K562 (cell line): Measurements from ENCODE around the gene IL31RA. TPM values are rescaled to one million over a fixed set of nuclear protein-coding genes. Genes with fewer than 3 reads are reported as not detected.

Experiments used
- ATAC-seq: fragments of 200-7000 bp; cut with Tn5 transposase; 3 replicates; pipeline ENCODE4 v1.9.1; 2020; ENCODE audit warnings: moderate library complexity
- BruUV-seq: library from RNA; stranded (reverse); fragments of 400-500 nt; replicated peaks from 2 replicates; lab custom pipeline; 2021; lab: Mats Ljungman, UMichigan
- CTCF ChIA-PET: fragments of 300-600 bp; formaldehyde crosslinking; extraction: SDS; loops from one replicate; lab custom pipeline; 2021; ENCODE audit warnings: low intra/inter-chr PET ratio; lab: Yijun Ruan, JAX
- POLR2A ChIA-PET: fragments of 300-600, 350-650 bp; sonication (Branson Sonifier 250); formaldehyde crosslinking; extraction: SDS; loops from one replicate; lab custom pipeline; 2021; ENCODE audit warnings: antibody characterized with exemption, inconsistent platforms; lab: Yijun Ruan, JAX
- DNase-seq, 4 experiments: peaks; one replicate each; pipeline versions ENCODE4 v3.0.0 to v3.0.0-alpha.2; 2011 to 2018; ENCODE audit warnings: low spot score in 3 of 4, mixed read lengths in 3 of 4; ENCODE audit errors: extremely low read depth in 1 of 4
- FAIRE-seq: peaks from 2 replicates; lab custom pipeline; 2011; peaks lifted over from hg19 to GRCh38; lab: Jason Lieb, UNC
- H2AFZ ChIP-seq: 2 replicates; pipeline ENCODE4 v1.6.0; 2011; ENCODE audit warnings: low read depth, low read length, control low read depth, inconsistent platforms
- H3K27ac ChIP-seq: fragments of 200-600 bp; 3 replicates; pipeline ENCODE4 v1.8.0; 2011; ENCODE audit warnings: low read depth, mild to moderate bottlenecking, control low read depth, inconsistent platforms, low read length, moderate library complexity, mixed read lengths; ENCODE audit errors: extremely low read depth
- H3K27me3 ChIP-seq, 2 experiments: fragments of 300-600 bp in 1 of 2; 2 replicates in 1 of 2; 3 replicates in 1 of 2; pipeline versions ENCODE4 v1.6.0 to v1.8.0; 2011; ENCODE audit warnings: inconsistent platforms in 2 of 2, low read length in 2 of 2, mild to moderate bottlenecking in 1 of 2, mixed read lengths in 1 of 2, moderate library complexity in 1 of 2; ENCODE audit not compliant: control insufficient read depth in 2 of 2, insufficient read depth in 2 of 2
- H3K36me3 ChIP-seq: fragments of 300-600 bp; 3 replicates; pipeline ENCODE4 v1.8.0; 2011; ENCODE audit warnings: mild to moderate bottlenecking, low read length, inconsistent platforms; ENCODE audit not compliant: control insufficient read depth, insufficient read depth
- H3K4me1 ChIP-seq, 2 experiments: fragments of 200-600 bp in 1 of 2; replicated peaks in 1 of 2; 2 replicates in 1 of 2; 3 replicates in 1 of 2; pipeline versions ENCODE4 v1.5.1 to v1.8.0; 2011; ENCODE audit warnings: inconsistent platforms in 2 of 2, low read length in 2 of 2, mild to moderate bottlenecking in 1 of 2, mixed read lengths in 1 of 2, moderate library complexity in 1 of 2; ENCODE audit not compliant: control insufficient read depth in 2 of 2, insufficient read depth in 2 of 2
- H3K4me2 ChIP-seq: 2 replicates; pipeline ENCODE4 v1.6.1; 2011; ENCODE audit warnings: low read length, control low read depth, inconsistent platforms, mixed read lengths; ENCODE audit not compliant: insufficient read depth
- H3K4me3 ChIP-seq: fragments of 200-600 bp; sonication (generic), shearing (Covaris generic); 2 replicates; pipeline ENCODE4 v1.5.1; 2016; ENCODE audit warnings: control low read depth, inconsistent platforms
- H3K79me2 ChIP-seq: fragments of 200-600 bp; 3 replicates; pipeline ENCODE4 v1.8.0; 2011; ENCODE audit warnings: low read length, inconsistent platforms; ENCODE audit not compliant: control insufficient read depth, insufficient read depth
- H3K9ac ChIP-seq, 2 experiments: 2 replicates each; pipeline versions ENCODE4 v1.6.0 to v1.6.1; 2011; ENCODE audit warnings: low read depth in 2 of 2, low read length in 2 of 2, control low read depth in 1 of 2, inconsistent platforms in 1 of 2, mild to moderate bottlenecking in 1 of 2, mixed read lengths in 1 of 2; ENCODE audit not compliant: insufficient read depth in 1 of 2
- H3K9me1 ChIP-seq: one replicate; pipeline ENCODE4 v1.6.0; 2011; ENCODE audit warnings: inconsistent platforms, mild to moderate bottlenecking, low read length, moderate library complexity; ENCODE audit not compliant: control insufficient read depth, insufficient read depth
- H3K9me3 ChIP-seq: replicated peaks from 2 replicates; pipeline ENCODE4 v1.5.1; 2011; ENCODE audit warnings: low read depth, low read length, inconsistent platforms; ENCODE audit not compliant: control insufficient read depth, insufficient read depth
- H4K20me1 ChIP-seq: replicated peaks from 2 replicates; pipeline ENCODE4 v1.6.1; 2011; ENCODE audit warnings: low read length, inconsistent platforms, mixed read lengths; ENCODE audit not compliant: control insufficient read depth, insufficient read depth
- ATF1 ChIP-seq, 2 experiments: fragments of 450-650 bp in 1 of 2; IDR thresholded peaks; 2 replicates each; pipeline ENCODE4 v1.6.1; 2016; ENCODE audit warnings: missing compliant biosample characterization in 1 of 2, missing genetic modification characterization in 1 of 2
- POLR2G ChIP-seq: fragments of 200-400 bp; formaldehyde crosslinking; IDR thresholded peaks from 2 replicates; pipeline ENCODE4 v1.6.1; 2017; ENCODE audit warnings: low read depth, mild to moderate bottlenecking, antibody characterized with exemption, low read length, moderate library complexity
- ZNF134 ChIP-seq: fragments of 250-450 bp; sonication (Bioruptor Pico); conservative IDR thresholded peaks from 2 replicates; pipeline ENCODE4 v1.4.0; 2020
- ZZZ3 ChIP-seq: fragments of 450-650 bp; IDR thresholded peaks from 2 replicates; pipeline ENCODE4 v1.6.1; 2016; ENCODE audit warnings: antibody characterized with exemption, mild to moderate bottlenecking, moderate library complexity
- WGBS: fragments of 100-300 bp; shearing (Covaris generic); methylation state at CpG from one replicate; pipeline ENCODE4 v1.1.6; 2016; ENCODE audit warnings: low coverage, mixed read lengths; ENCODE audit not compliant: insufficient coverage; ENCODE audit errors: missing lambda C conversion rate; 5-methylcytosine and 5-hydroxymethylcytosine counted together
- in situ Hi-C: fragments of 300-500 bp; cut with MboI; formaldehyde crosslinking; loops from 4 replicates; pipeline ENCODE4 v1.15.0; 2018; ENCODE audit warnings: inconsistent platforms, mixed read lengths
- intact Hi-C: fragments of 100-400 bp; cut with micrococcal nuclease; formaldehyde crosslinking; loops from 2 replicates; pipeline ENCODE4 v1.14.2; 2022
- polyA plus RNA-seq, 8 experiments: library from polyadenylated mRNA; depleted of rRNA in 4 of 8; stranded (reverse) in 5 of 8; unstranded in 3 of 8; fragments of >200 nt; fragmentation: Nextera tagmentation in 2 of 8; fragmentation: Illumina TruSeq in 1 of 8; extraction: Ambion mirVana in 2 of 8; extraction: Trizol in 1 of 8; gene quantifications; 2 replicates each; pipeline versions ENCODE4 v1.2.1 to v1.2.3, GENCODE V29; 2011 to 2014; ENCODE audit warnings: inconsistent platforms in 1 of 8, missing spikeins in 1 of 8
- total RNA-seq, 7 experiments: library from RNA; depleted of rRNA in 6 of 7; stranded (reverse); fragments of >200 nt in 6 of 7; fragmentation: Illumina TruSeq in 2 of 7; extraction: Trizol in 2 of 7; gene quantifications; 2 replicates each; pipeline versions ENCODE4 v1.2.1 to v1.2.3, GENCODE V29; 2011 to 2021; ENCODE audit warnings: low replicate concordance in 1 of 7

IL31RA gene
- total and polyA plus RNA-seq, 9 of the 15 experiments (the other 6 are each of a cell fraction or from before 2014, with no cell fraction given): not detected

- no peak overlapping the region for H3K27ac ChIP-seq
- H3K4me2 ChIP-seq: no peak overlapping the region
- BruUV-seq: no TSS peak
- FAIRE-seq (no peak), DNase-seq (no peak), ATAC-seq (no peak)
- TF ChIP-seq POLR2G (0 out of 2 replicates have a peak, but pooled peaks have one; percentile 40), ZZZ3 (no peak), ATF1 (CRISPR knock-in tag; IDR thresholded peaks at IDR 0.05) (no peak), ATF1 (tag; IDR thresholded peaks at IDR 0.05) (peak; percentile 49), ZNF134 (no peak)
- H3K9me3 ChIP-seq: no peaks in the 10 kb centered on the region
- no peaks in the 10 kb centered on the region for H3K79me2 ChIP-seq
- H2AFZ ChIP-seq: no peak overlapping the region
- H3K27me3 ChIP-seq: peaks cover 3 to 15% of the 10 kb centered on the region in 2 experiments; a peak in 2 of 5 replicates
- no peaks in the 10 kb centered on the region; a peak in 1 of 5 replicates for H3K4me1 ChIP-seq
- 47% methylated on average over 14 of the region's 14 CpGs for WGBS
- no peak overlapping the region for H3K9ac ChIP-seq
- POLR2A ChIA-PET: interaction anchor here (1.1 to 2.0 kb wide), 2 partner anchors 9 to 10 kb away, joined by 3 to 8 read pairs; no protein-coding TSS in a partner anchor
- in situ Hi-C loops: loop anchor here (10.0 to 25.0 kb wide), 2 partner anchors 141 to 904 kb away; no protein-coding TSS in a partner anchor
- no peak overlapping the region for H3K4me3 ChIP-seq
- H4K20me1 ChIP-seq: 0 out of 2 replicates have a peak, but pooled peaks cover 2% of the 10 kb centered on the region
- intact Hi-C loops: loop anchor here (5.0 kb wide), 1 partner anchor 761 kb away; the partner anchor contains the start of gene CDC20B
- CTCF ChIA-PET: no interaction called here
- no peaks in the 10 kb centered on the region for H3K9me1 ChIP-seq
- no peaks in the 10 kb centered on the region for H3K36me3 ChIP-seq
These were observed 82.4 kb downstream of the IL31RA start for GRCh38 chr5:55933377-55934114.
